Adipocyte (in vitro differentiated cells): ENCODE measurements around the gene PTPRR.
A peak's percentile ranks its signal among the peaks of the same experiment; 100 is the strongest.

ENCODE experiments used
- DNase-seq: peaks from one replicate; pipeline ENCODE4 v3.0.0-alpha.2; 2015; ENCODE audit warnings: low read depth
- H3K27me3 ChIP-seq: replicated peaks from 2 replicates; pipeline ENCODE4 v1.7.0; 2013; ENCODE audit warnings: mild to moderate bottlenecking, low read length, moderate library complexity; ENCODE audit not compliant: control insufficient read depth, insufficient read depth
- H3K36me3 ChIP-seq: 2 replicates; pipeline ENCODE4 v1.7.0; 2013; ENCODE audit warnings: low read length, mild to moderate bottlenecking, moderate library complexity; ENCODE audit not compliant: control insufficient read depth, insufficient read depth, severe bottlenecking
- H3K4me1 ChIP-seq: 2 replicates; pipeline ENCODE4 v1.7.0; 2013; ENCODE audit warnings: mild to moderate bottlenecking, low read length, moderate library complexity; ENCODE audit not compliant: control insufficient read depth, insufficient read depth
- H3K4me3 ChIP-seq: 2 replicates; pipeline ENCODE4 v1.7.0; 2013; ENCODE audit warnings: mild to moderate bottlenecking, low read length, moderate library complexity
- H3K9ac ChIP-seq: 2 replicates; pipeline ENCODE4 v1.7.0; 2013; ENCODE audit warnings: mild to moderate bottlenecking, low read length, moderate library complexity
- H3K9me3 ChIP-seq: 2 replicates; pipeline ENCODE4 v1.7.0; 2013; ENCODE audit warnings: mild to moderate bottlenecking, low read length, moderate library complexity; ENCODE audit not compliant: control insufficient read depth

The PTPRR gene

DNA sequence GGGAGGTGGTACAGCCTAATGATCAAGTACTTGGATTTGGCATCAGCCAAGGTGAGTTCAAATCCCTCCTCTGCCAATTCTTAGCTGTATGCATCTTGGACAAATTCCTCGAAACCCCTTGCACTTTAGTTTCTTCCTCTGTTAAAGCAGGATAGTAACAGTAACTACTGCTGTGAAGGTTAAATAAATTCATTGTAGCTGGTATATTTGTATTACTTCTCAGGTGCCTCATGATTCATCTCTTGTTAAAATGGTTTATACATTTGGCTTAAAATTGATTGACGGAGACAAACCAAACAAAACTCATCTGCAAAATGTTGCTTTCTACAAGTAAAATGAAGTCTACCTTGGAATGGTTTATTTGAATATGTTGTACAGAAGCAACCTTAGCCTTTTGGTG is 281.0 kb downstream of the PTPRR start:
- Histone ChIP-seq H3K4me3 (no peak overlapping the region), H3K27me3 (no peaks in the 10 kb centered on the region), H3K4me1 (no peaks in the 10 kb centered on the region), H3K9me3 (no peaks in the 10 kb centered on the region), H3K36me3 (no peaks in the 10 kb centered on the region), H3K9ac (no peak overlapping the region)
- DNase-seq = no peak

DNA sequence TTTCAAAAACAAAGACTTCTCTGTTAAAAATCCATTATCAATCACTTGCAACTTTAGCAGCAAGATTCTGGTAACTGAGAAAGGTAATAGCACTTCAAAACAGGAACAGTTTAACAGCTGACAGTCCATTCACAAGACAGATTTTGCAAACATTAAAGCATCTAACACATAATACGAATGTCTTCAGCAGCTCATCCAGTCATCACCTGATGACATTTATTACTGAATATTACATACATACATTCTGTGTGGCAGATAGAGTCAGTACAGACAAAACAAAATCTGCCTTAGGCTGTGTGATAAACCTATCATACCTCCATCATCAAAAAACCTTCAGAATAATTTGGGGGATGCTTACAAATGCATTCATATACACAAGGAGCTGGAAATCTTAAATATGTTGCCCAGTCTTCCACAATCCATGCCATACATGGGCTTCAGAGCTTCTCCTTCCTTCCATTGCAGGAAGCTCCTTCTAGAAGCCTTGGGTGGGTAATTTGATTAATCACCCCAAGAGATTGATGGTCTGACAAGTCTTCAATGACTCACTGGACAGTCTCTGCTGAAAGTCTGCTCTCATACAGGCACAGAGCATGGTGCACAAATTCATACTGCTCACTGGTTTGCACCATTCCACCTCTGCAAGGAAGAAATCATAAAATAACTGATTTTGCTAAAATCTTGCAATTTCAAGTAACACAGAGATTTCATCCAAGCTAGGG is 281.7 kb downstream of the PTPRR start:
- H3K9me3 ChIP-seq = no peaks in the 10 kb centered on the region
- no peak overlapping the region for H3K9ac ChIP-seq
- H3K36me3 ChIP-seq = no peaks in the 10 kb centered on the region
- no peak for DNase-seq
- no peaks in the 10 kb centered on the region for H3K27me3 ChIP-seq
- no peaks in the 10 kb centered on the region for H3K4me1 ChIP-seq
- no peak overlapping the region for H3K4me3 ChIP-seq

DNA sequence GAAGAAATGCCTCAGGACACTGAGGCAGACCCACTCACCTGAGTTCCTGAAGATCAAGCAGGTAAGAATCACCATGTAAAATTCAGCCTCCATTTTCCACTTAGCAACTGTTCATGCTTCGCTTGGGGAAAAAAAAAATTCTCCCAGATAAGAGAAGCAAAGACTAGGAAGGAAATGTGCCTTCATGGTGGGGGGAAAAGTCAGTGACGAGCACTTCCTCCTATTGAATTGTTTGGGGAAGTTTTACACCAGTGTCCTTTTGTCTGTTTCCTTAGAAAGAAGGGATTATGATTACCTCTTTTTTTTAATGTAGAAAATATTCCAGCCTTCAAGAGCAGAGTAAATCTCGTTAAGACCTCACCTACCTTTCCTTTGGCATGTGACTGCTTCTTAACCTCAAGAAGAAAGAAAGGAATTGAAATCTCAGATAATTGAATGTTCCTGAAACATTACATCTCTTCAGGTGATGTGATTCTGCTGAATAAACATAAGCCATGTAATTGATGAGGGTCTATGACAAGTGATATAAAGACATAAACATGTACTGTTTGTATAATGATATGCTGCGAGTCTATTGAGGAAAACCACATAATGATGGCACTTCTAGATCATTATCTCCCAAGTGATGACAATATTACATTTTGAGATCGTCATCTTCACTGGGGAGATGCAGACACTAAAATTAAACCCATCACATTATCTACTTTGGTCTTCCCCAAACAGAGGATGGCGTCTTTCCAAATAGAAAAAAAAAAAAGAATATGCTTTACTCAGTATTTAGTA is 283.0 kb downstream of the PTPRR start, which contains the start of gene PTPRB:
Gene PTPRB, minus strand, starts transcription at position 127 of the 783 bp plus-strand sequence. Its CDS starts 34 bp downstream, at position 93.
- no peaks in the 10 kb centered on the region for H3K36me3 ChIP-seq
- H3K4me1 ChIP-seq = no peaks in the 10 kb centered on the region
- DNase-seq = no peak
- H3K27me3 ChIP-seq = no peaks in the 10 kb centered on the region
- H3K4me3 ChIP-seq = no peak within 1 kb of the TSS
- H3K9ac ChIP-seq = no peak within 1 kb of the TSS
- no peaks in the 10 kb centered on the region for H3K9me3 ChIP-seq

DNA sequence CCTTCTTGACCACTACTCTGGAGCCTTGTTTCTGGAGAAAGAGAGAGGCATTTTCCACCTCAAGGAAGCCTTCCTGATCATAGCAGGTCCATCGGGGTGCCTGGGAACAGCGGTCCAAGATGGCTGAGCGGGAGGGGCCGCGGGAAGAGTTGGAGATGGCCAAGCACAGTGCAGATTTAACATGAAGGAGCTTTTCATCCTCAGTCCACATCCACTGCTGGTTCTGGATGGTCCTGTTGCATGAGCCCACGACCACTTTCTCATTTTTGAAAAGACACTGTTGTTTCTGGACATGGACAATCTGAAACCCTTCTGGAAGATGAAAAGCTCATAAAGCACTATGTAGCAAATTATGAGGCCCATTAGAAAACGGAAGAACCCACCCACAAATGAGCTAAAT is 284.8 kb downstream of the PTPRR start:
- no peaks in the 10 kb centered on the region for H3K36me3 ChIP-seq
- no peaks in the 10 kb centered on the region for H3K27me3 ChIP-seq
- no peak overlapping the region for H3K9ac ChIP-seq
- no peaks in the 10 kb centered on the region for H3K9me3 ChIP-seq
- no peaks in the 10 kb centered on the region for H3K4me1 ChIP-seq
- no peak overlapping the region for H3K4me3 ChIP-seq
- no peak for DNase-seq

DNA sequence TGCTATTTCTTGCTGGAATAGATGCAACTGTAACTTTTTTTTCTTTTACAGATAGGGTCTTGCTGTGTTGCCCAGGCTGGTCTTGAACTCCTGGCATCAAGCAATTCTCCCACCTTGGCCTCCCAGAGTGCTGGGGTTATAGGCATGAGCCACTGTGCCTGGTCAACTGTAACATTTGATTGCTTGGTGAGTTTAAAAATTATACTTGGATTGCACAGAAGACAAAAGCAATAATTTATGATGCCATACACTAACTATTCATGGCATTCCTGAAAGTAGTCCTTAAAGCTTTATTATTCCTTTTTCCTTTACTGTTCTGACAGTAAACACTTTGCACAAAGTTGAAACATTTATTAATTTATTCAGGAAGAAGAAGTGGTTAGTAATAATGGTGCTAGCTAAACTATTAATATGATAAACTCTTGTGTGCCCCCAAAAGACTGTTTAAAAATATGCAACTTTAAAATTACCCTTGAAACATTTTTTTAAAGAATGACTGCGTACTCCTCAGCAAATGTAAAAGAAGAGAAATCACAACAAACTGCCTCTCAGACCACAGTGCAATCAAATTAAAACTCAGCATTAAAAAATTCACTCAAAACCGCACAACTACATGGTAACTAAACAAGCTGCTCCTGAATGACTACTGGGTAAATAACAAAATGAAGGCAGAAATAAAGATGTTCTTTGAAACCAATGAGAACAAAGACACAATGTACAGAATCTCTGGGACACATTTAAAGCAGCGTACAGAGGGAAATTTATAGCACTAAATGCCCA is 291.6 kb downstream of the PTPRR start:
- peak; percentile 7 for DNase-seq
- no peak overlapping the region for H3K4me3 ChIP-seq
- no peaks in the 10 kb centered on the region for H3K4me1 ChIP-seq
- no peaks in the 10 kb centered on the region for H3K36me3 ChIP-seq
- no peak overlapping the region for H3K9ac ChIP-seq
- no peaks in the 10 kb centered on the region for H3K27me3 ChIP-seq
- H3K9me3 ChIP-seq = no peaks in the 10 kb centered on the region

DNA sequence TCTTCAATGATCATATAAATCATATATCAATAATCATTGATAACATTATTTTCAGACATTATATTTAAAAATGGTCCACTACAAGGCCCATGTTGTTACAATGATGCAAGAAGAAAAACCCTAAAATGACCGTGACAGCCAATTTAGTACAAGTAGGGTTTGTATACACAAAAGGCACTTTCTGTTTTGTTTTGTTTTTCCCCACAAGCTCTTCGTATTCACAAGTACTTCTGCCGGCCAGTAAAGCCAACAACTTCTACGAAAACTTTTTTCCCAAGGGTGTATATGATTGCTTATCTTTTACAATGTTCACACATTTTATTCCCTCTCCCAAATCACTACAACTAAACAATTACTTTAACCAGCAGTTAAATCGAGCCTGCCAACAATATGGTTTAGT is 292.9 kb downstream of the PTPRR start:
- H3K36me3 ChIP-seq = no peaks in the 10 kb centered on the region
- no peaks in the 10 kb centered on the region for H3K27me3 ChIP-seq
- H3K4me1 ChIP-seq = no peaks in the 10 kb centered on the region
- no peak overlapping the region for H3K9ac ChIP-seq
- DNase-seq = no peak
- H3K9me3 ChIP-seq = no peaks in the 10 kb centered on the region
- H3K4me3 ChIP-seq = peak overlapping the region; percentile 58

DNA sequence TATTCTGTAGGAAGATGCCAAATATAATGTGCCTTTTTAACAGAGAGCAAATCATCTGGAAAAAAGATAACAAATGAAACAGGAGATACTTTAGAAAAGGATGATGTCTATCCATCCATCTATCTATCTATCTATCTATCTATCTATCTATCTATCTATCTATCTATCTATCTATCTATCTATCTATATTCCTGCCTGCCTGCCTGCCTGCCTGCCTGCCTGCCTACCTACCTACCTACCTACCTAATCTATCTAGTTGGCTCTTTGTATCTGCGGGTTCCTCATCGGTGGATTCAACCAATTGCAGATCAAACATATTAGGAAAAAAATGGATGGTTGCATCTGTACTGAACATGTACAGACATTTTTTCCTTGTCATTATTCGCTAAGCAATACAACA is 294.4 kb downstream of the PTPRR start:
- Histone ChIP-seq H3K9ac (no peak overlapping the region), H3K4me1 (no peaks in the 10 kb centered on the region), H3K9me3 (no peaks in the 10 kb centered on the region), H3K4me3 (no peak overlapping the region), H3K27me3 (no peaks in the 10 kb centered on the region), H3K36me3 (no peaks in the 10 kb centered on the region)
- no peak for DNase-seq

DNA sequence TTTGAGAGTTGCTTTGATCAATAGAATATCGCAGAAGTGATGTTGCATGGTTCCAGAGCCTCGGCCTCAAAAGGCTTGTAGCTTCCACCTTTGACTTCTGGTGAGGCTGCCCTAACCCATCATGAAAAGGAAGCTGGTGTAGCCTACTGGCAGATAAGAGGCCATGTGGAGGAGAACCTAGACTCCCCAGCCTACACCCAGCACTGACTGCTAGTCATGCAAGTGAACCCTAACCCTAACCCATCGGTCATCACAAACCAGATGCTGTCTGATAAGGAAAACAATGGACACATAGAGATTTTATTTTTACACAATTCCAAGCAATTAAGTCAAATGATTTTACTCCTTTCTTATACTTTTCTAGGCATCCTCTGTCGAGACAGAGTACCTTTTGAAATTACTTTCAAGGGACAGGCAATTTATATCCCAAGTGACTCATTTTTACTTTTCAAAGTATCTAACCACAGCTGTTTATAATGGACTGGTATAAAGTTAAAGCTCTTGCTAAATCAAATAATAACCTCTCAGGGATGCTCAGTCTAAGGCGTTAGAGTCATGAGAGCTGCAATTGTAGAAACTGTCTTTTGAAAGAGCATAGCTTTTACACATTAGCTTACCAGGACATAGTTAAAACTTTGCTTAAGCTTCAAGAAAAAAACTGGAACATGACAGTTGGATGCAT is 300.9 kb downstream of the PTPRR start:
- H3K9ac ChIP-seq = no peak overlapping the region
- no peak overlapping the region for H3K4me3 ChIP-seq
- no peak for DNase-seq
- no peaks in the 10 kb centered on the region for H3K36me3 ChIP-seq
- H3K4me1 ChIP-seq = peaks cover 5% of the 10 kb centered on the region
- H3K27me3 ChIP-seq = no peaks in the 10 kb centered on the region
- H3K9me3 ChIP-seq = no peaks in the 10 kb centered on the region

DNA sequence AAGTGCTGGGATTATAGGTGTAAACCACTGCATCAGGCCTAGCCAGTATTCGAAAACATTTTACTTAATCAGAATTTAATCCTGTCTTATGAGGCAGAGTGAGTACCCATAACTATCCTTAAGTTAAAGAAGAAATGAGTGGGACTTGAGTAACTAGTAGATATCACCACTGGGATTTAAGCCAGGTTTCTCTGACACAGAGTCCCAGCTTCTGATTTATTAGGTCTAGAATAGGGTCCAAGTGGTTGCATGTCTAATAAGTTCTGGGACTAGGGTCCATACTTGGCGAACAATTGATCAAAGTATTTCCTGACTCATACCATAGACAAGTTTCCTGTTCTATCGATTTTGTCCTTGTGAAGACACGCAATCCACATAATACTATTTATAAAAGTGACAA is 302.2 kb downstream of the PTPRR start:
- no peak overlapping the region for H3K9ac ChIP-seq
- no peaks in the 10 kb centered on the region for H3K9me3 ChIP-seq
- H3K27me3 ChIP-seq = no peaks in the 10 kb centered on the region
- H3K4me1 ChIP-seq = peaks cover 5% of the 10 kb centered on the region
- no peak overlapping the region for H3K4me3 ChIP-seq
- no peak for DNase-seq
- no peaks in the 10 kb centered on the region for H3K36me3 ChIP-seq

DNA sequence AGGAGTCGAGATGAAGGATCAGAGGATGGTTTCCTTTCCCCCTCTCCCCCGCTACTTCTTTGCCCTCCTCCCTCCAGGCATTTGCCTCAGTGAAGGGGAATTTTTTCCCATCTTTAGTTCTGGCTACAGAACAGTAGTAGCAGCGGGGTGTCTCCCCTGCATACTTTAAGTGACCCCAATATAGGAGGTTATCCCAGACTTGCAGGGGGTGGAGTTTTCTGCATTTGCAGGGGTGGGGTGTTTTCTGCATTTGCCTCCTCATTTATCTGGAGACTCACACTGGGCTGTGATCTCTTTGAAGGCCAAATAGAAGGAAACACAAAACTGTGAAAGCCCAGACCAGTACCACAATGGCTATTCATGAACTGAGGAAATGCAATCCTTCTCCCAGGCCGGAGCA is 303.1 kb downstream of the PTPRR start:
- no peaks in the 10 kb centered on the region for H3K9me3 ChIP-seq
- H3K4me1 ChIP-seq = peaks cover 5% of the 10 kb centered on the region
- no peaks in the 10 kb centered on the region for H3K27me3 ChIP-seq
- H3K4me3 ChIP-seq = no peak overlapping the region
- no peaks in the 10 kb centered on the region for H3K36me3 ChIP-seq
- no peak for DNase-seq
- H3K9ac ChIP-seq = no peak overlapping the region
